Activated gamma-delta T cell treated with Interleukin-2 at 50 U/mL for 16 hours (primary cell): ENCODE measurements around the gene PLEKHM3.
"Not testable (repeated sequence)": the region's sequence is repeated elsewhere in the genome, so short reads cannot be mapped to it uniquely, and the experiment has no call there.

Experiments used
- DNase-seq: peaks from one replicate; pipeline ENCODE4 v3.0.0-alpha.2; 2020

The PLEKHM3 gene

DNA sequence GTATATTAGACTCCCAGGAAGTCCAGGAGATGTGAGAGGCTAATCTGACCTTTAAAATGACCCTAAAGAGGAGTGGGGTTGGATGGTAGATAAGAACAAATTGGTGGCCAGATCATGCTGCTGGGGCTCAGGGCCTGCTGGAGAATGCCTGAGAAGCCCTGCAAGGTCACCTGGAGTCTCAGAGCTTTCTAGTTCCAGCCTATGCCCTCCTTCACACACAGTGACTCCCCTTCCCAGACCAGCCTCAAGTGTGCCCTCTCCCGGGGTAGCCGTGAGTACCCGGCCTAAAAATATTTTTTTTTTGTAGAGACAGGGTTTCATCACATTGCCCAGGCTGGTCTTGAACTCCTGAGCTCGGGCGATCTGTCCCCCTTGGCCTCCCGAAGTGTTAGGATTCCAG lies 211.4 kb downstream of the PLEKHM3 start:
- no peak for DNase-seq

DNA sequence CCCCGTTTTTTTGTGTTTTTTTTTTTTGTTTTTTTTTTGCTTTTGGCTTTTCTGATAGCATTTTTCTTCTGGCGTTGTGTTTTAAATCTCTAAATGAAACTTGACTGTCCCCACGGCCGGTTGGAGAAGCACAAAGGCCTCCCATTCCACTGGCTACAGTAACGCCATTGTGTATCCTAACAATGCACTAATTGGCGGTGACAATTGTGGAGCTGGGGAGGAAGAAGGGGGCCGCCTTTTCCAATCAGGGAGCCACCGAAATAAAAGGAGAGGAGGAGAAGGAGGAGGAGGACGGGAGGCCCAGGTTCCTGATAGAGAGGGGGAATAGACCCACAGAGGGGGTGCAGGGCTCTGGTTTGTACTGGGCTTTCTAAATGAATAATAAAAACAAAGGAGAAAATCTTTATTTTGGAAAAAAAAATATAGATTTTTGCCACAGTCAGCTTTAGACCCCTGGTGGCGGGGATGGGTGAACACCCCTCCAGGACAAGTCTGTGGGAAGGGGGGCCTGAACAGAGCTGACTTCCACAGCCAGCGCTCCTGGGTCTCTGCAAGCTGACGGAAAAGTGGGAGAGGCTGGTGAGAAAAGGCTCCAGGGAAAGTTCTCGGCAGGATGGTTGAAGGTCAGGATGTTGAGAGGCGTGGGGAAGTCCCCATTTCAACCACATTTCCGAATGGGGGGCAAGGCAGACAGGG lies 212.0 kb downstream of the PLEKHM3 start:
- DNase-seq, result no peak

DNA sequence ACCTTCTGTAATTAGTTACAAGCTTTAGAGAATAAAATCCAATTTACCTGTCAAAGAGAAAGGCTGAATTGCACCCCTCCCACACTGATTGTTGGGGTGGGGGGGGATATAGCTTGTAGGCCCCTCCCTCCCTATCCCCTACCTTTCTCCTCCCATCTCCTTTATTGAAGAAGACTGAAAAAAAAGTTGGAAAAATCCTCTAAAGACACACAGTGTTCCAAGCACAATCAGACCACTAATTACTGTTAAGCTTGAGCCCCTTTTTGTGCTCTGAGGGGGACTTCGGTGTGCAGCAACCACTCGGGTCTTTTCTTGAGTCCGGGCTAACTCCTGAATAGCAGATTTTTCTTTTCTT lies 212.6 kb downstream of the PLEKHM3 start:
- DNase-seq, result no peak

DNA sequence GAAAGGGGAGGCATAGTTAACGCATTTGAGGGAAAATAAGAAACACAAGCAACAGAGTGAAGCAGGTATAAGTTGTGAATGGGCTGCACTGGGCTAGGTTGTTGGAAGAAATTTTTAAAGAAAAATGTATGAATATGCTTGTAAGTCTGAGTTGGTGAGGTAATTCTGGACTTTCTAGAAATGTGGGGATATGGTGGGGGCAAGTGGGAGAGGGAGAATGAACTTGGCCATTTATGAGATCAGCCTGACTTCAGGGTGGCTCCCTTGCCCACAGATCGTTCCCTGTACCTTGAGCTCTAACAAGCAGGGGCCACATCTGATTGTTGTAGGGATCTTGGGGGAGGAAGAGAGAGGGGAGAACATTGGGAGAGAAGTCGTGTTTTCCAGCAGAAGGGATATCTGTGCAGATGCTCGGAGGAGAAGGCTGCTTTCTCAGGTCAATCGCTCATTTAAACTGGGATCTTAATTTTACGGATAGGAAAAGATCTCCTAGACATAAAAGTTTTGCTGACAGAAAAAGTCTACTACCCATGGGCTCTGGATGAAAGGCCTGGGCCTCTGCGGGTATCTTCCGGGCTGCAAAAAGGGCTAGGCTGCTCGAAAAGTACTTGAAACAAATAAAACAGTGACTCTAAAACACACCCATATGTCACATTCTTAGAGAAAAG lies 213.1 kb downstream of the PLEKHM3 start:
- no peak for DNase-seq

DNA sequence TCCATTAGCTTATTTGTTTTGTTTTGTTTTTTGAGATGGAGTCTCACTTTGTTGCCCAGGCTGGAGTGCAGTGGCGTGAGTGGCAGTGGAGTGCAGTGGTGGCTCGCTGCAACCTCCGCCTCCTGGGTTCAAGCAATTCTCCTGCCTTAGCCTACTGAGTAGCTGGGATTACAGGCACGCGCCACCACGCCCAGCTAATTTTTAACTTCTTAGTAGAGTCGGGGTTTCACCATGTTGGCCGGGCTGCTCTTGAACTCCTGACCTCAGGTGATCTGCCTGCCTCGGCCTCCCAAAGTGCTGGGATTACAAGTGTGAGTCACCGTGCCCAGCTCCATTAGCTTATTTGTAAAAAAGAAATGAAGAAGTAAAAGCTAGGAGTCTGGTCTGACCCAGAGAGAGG lies 213.7 kb downstream of the PLEKHM3 start:
- not testable (repeated sequence) for DNase-seq

DNA sequence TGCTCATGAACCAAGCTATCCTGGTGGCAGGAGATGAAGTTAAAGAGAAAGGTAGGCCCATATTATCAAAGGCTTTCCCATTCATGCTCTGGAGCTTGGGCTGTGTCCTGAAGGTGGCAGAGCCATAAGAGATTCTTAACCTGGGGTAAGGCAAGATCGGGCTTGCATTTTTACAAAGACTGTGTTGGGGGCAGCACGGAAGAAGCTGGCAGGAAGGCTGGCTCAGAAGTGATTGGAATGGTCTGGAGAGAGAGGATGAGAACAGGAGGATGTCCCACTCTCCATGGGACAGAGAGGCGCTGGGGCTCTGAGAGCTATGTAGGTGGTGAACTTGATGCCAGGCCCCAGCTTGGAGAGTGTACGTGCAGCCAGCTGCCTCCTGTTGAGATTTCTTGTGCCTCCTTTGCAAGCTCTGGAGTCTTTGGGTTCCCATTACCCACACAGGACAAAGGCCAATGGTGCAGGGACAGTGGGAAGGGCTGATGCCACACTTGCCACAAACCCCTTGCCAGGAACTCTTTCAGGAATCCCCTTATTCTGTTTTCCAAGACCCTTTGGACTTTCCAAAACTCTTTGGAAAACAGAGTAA lies 215.0 kb downstream of the PLEKHM3 start:
- DNase-seq, result no peak

DNA sequence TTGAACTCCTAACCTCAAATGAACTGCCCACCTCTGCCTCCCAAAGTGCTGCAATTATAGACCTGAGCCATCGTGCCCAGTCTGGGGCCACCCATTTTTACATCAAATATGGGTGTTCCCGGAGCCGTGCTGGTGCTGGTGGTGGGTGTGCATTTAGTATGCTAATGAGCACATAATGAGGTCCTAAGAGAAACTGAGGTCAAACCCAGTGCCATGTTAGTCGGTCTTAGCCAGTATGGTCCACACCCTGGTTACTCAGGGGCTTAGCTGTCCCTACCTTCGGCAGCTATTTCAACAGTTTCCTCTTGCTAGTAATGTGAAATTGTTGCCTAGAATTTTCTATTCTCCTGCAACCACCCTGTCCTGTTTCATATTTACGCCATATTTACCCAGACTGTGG lies 217.2 kb downstream of the PLEKHM3 start:
- DNase-seq, result no peak

DNA sequence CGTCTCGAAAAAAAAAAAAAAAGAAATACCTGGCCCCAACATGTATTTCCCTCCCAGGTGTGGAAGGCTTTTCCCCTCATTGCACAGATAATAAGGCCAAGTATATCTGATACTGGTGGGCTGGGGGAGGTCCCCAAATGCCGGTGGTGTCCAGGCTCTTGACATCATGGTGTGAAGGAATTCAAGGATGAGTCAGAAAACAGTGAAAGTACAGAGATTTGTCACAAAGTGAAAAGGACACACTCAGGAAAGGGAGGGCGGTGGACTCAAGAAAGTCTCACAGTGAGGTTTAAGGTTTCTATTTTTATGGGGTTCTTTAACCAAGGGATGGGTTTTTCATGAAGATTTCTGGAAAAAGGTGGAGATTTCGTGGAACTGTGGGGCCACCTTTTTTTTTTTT lies 217.8 kb downstream of the PLEKHM3 start:
- no peak for DNase-seq

DNA sequence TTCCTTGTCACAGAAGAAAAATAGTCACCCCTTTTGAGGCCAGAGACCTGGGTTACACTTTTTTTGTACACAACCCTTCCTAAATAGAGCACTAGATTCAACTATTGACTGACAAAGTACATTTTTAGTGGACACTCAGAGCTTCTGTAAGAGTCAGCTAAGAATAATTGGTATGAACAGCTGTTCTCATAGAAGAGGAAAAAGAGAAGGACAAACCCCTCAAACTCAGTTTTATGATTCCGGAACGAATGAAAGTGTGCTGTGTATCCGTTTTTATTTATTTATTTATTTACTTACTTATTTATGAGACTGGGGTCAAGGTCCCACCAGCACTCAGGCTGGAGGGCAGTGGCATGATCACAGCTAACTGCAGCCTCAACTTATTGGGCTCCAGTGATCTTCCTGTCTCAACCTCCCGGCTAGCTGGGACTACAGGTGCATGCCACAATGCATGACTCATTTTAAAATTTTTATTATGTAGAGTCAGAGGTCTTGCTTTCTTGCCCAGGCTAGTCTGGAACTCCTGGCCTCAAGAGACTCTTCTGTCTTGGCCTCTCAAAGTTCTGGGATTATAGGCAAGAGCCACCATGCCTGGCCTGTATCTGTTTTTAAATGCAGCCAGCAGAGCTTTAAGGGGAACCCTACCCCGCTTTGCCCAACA lies 219.6 kb downstream of the PLEKHM3 start:
- no peak for DNase-seq

DNA sequence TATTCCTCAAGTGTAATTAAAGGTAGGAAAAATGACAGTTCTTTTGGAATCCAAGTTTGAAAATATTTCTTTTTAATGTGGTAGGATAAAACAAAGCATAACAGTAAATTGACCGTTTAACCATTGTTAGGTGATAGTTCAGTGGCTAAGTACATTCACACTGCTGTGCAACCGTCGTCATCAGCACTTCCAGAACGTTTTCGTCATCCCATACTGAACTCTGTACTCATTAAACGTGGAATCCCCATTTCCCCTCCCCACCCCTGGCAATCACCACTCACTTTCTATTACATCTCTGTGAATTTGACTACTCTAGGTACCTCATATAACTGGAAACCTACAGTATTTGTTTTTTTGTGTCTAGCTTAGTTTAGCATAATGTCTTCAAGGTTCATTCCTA lies 222.7 kb downstream of the PLEKHM3 start:
- DNase-seq, result no peak

DNA sequence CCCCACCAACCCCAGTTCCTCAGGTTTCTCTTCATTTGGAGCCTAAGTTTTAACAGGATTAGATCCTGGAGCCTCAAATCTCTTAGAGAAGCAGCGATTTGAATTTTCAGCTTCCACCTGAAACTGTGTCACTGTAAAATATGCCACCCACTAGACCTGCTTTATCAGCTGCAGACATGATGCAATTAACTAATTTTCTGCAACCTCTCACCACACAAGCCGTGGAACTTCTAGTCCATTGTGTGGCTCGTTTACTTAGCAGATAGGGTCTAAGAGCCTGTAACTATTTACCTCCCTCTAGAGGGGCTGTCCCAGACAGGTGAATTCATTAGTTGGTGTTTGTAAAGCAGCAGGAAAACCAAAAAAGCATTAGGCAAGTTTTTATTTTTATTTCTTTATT lies 224.1 kb downstream of the PLEKHM3 start:
- DNase-seq, result no peak

DNA sequence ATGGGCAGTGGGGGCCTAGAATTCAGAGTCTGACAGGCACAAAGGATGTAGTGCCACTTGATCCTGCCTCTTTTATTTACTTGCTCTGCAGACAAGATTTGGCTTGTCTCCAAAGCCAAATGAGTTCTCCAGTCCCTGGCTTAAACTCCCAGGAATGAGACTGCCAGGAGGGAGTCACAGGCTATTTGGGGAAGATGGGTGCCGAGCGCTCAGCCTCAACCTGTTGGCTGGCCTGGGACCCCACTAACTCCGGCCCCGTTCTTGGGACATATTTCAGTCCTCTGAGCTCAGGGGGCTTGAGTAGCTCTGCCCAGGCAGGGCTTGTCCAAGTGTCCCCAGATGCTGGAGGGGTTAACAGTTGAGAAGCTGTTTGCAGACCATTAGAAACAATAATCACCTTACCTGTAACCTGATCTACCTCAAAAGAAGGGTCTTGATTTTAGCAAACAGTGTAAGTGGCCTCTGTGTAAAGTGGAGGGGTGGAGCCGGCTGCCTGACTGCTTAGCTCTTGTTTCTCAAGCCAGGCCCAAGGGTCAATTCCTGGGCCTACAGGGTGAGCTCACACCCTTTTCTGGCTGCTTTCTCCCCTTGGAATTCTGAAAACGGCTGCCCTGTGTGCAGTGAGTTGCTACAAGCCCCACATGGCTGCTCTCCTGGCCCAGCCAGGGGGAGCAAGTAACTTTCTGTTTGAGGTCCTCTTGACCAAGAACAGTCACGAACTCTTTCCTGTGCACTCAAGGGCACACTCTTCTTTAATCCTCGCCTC lies 228.6 kb downstream of the PLEKHM3 start:
- no peak for DNase-seq

DNA sequence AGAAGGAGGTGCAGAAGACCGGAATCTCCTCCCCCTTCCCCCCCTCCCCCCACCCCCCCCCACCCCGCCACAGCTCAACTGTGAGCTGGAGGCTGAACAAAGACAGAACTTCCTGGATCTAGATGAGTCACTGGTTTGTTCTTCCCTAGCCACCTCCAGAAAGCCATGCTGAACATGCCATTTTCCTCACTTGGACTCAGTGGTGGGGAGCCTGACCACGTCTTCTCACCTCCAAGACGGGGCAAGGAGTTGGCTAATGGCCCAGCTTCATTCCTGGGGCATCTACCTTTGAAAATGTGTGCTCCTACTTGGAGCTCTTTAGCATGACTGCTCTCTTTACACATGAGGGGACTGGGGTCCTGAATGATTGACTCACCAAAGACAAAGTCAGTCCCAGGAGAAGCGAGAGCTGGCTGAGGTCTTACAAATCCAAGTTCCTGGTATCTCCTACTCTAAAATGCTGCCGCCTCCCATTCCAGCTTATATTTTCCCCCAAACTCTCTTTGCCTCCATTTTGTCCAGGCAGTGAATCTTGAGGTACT lies 233.0 kb downstream of the PLEKHM3 start:
- no peak for DNase-seq

DNA sequence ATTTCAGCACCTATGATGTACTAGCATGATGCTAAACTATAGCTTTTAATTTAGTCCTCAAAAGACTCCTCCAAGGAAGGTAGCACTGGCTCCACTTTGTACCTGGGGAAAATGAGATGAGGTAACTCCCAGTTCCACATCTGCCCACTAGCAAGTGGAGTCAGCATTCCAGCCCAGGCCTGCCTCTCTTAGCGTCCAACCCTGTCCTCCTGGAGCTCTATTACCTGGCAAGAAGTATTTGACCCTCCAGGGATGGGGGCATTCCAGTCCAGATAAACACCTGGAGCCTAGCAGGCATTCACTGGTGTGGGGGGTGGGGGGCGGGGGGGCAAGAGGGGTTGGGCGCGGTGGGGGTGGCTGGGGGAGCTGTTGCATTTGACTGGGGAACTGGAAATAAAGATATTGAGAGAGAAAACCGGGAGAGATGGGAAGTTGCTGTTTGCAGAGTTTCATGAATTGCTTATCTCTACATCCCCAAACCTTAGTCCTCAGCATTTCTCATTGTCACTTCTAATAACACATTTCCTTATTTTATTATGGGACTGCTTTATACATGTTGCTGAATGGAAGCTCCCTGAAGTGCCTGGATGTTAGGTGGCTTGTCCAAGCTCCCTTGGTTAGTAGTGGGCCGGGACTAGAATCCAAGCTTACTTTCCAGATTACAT lies 233.6 kb downstream of the PLEKHM3 start:
- DNase-seq, result no peak

DNA sequence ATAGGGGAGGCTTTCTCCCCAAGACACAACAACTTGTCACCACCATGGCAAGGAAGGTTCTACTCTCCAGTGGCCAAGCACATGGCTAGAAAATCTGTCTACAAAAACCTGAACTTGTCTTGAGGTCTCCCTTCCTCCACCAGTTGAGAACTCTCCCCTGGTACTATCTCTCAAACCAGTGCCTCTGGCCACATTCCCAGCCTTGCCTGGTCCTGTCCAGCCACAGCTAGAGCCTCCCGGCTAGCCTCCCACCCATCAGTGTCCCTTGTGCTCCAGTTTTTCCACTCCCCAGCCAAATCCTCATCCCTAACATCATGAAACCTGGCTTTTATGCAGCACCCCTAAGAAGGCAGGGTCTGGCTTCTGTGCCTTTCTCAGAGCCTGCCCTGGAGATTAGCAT lies 234.4 kb downstream of the PLEKHM3 start:
- no peak for DNase-seq

DNA sequence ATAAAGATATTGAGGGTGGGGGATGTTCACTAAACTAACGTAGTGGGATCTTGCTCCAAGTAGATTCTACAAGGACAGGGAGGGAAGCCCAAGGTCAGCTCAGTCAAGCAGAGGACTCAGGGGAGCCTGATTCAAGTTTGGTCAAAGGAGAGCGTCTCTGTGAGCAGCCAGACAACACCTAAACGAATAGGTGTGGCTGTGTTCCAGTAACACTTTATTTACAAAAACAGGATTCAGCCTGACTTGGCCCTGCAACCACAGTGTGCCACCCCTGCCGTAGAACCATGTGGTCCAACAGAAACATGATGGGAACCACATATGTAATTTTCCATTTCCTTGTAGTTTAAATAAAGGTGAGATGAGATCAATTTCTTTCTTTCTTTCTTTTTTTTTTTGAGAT lies 237.5 kb downstream of the PLEKHM3 start:
- DNase-seq, result no peak

DNA sequence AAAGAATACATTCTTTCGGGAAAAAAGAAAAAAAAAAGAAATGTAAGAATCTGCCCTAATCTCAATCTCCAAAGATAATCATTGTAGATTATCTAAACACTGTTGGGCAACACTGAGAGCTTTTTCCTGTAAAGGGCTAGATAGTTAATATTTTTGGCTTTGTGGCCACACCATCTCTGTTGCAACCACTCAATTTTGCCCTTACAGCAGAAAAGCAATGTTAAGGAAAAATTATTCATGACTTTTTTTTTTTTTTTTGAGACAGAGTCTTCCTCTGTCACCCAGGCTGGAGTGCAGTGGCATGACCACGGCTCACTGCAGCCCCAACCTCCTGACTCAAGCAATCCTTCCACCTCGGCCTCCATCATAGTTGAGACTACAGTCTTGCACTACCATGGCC lies 238.3 kb downstream of the PLEKHM3 start:
- no peak for DNase-seq

DNA sequence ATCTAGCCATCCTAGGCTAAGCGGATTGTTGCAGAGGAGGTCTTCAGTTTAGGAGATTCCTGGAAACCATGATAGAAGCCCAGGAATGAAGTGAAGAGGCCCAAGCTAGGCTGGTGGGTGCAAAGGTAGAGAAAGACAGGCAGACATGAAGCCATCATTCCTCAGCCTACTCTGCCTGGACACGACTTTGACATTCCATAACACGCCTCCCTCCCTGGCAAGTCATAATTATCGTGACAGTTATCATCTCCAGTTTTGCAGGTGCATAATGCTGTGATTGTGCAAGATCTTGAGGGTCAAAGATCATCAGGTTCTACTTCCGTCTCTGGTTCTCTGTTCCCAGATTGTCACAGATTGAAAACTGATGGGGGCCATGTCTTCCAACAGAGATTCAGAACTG lies 240.4 kb downstream of the PLEKHM3 start:
- no peak for DNase-seq

DNA sequence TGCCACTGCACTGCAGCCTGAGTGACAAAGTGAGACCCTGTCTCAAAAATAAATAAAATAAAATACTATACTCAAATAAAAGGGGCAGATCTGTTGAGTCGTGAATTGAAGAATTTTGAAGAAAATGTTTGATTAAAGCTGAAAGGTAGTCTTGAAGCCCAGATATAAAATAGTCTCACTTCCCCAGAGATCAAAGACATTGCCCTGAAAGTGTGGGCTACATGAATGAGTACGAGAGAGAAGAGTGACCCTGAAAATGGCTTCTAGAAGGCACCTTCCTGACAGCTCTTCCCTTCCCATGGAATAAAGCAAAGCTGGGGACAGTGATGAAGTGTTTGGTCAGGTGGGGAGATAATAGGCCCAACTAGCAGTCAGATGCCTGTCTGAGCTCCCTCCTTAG lies 241.8 kb downstream of the PLEKHM3 start:
- no peak for DNase-seq

DNA sequence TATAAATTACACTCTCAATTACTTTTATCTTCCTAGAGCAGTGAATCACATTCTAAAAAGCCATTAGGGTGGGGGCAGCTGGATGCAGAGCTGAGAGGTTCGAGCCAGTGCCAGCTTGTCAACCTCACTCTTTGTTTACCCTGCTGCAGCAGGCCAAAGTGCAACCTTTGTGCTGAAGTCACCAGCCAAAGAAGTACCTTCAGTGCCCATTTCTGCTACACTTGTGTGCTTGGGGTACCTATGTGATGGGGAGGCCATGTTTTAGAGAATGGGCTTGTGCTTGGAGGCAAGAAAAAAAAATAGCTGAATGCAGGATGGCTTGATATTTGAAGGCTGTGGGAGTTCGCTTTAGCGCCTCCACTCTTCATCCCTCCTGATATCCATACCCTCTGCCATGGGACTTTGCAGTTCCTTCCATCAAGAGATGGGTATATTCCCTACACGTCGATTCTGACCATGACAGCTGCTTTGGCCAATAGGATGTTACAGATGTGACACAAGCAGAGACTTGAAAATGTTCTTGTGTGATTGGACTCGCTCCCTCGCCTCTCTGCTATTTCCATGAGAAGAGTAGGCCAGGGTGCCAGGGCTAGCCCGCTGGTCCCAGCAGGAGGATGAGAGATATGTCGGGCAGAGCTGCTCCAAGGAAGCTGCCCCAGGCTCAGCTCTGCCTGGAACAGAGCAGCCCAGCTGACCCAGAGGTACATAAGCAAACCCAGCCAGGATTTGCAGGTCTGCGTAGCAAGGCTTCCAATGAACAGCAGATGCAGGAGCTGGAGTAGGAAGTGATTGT lies 242.9 kb downstream of the PLEKHM3 start:
- no peak for DNase-seq

DNA sequence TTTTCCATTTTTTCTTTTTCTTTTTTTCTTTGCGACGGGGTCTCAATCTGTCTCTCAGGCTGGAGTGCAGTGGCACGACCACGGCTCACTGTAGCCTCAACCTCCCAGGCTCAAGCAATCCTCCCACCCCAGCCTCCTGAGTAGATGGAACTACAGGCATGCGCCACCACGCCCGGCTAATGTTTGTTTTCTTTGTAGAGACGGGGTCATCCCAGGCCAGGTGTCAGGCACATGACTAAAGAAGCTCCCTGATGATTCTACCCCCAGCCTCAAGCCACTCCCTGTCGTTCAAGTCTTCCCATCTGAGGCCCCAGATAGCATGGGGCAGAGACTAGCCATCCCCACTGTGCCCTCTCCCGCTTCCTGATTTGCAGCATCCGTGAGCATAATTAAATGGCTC lies 245.8 kb downstream of the PLEKHM3 start:
- DNase-seq, result no peak
